Small intestine (tissue), 4 donors: ENCODE results near the gene CBX8. TPM values are rescaled to one million over a fixed set of nuclear protein-coding genes. Genes with fewer than 3 reads are reported as not detected.

ENCODE experiments used
- polyA plus RNA-seq, 4 donors: library from polyadenylated mRNA; stranded (reverse) in 3 of 4; unstranded in 1 of 4; fragments of 200-250 nt in 3 of 4; fragments of 120-200 nt in 1 of 4; gene quantifications; one replicate each; pipeline versions ENCODE4 v1.2.1 to v1.2.3, GENCODE V29; 2013
- donor health status: healthy with polysubstance abuse.
- donor health status: Bipolar disorder and iron deficiency.
- donor health status: healthy.

Gene CBX8
- polyA plus RNA-seq, 4 donors: 2.7 to 10.0 (median 5.3) TPM

Other genes with a start within 250 kb of the CBX8 start
- 1 to 10 TPM in 1 of 4 donors, under 1 TPM in 1, not detected in 2; 0.31 to 1.5 TPM for gene RBFOX3, start 186.0 kb downstream of the CBX8 start, polyA plus RNA-seq
- 100 to 1,000 TPM in 3 of 4 donors, 10 to 100 TPM in 1; 15.3 to 197 (median 116) TPM for gene ENPP7, start 66.1 kb downstream of the CBX8 start, polyA plus RNA-seq
- gene CBX2, start 18.9 kb downstream of the CBX8 start, polyA plus RNA-seq: 10 to 100 TPM in 1 of 4 donors, 1 to 10 TPM in 2, under 1 TPM in 1; 0.22 to 12.0 (median 2.1) TPM
- 10 to 100 TPM in 2 of 4 donors, 1 to 10 TPM in 2; 5.4 to 50.4 (median 10.7) TPM for gene CBX4, start 42.4 kb upstream of the CBX8 start, polyA plus RNA-seq
- 10 to 100 TPM in 2 of 4 donors, 1 to 10 TPM in 2; 1.6 to 30.6 (median 15.2) TPM for gene TBC1D16, start 238.8 kb upstream of the CBX8 start, polyA plus RNA-seq
- gene CCDC40, start 239.6 kb upstream of the CBX8 start, polyA plus RNA-seq: 1 to 10 TPM in 2 of 4 donors, under 1 TPM in 2; 0.45 to 3.8 (median 1.0) TPM